Measurements from ENCODE around the gene FERMT2. TPM values are rescaled to one million over a fixed set of nuclear protein-coding genes. Genes with fewer than 3 reads are reported as not detected.

FERMT2 gene
- total and polyA plus RNA-seq, 2 experiments from 2014 or later, result 108 to 148 TPM

GRCh38 chr14:52950410-52950897, 396 bp downstream of the FERMT2 start:
- Histone ChIP-seq H3K79me2 (replicated peaks; ENCODE audit: insufficient read depth) (peaks cover 50% of the 10 kb centered on the region), H3K4me2 (peak overlapping the region; percentile 77), H3K27me3 (ENCODE audit: insufficient read depth) (no peaks in the 10 kb centered on the region), H2AFZ (0 out of 2 replicates have a peak overlapping the region, but pooled peaks have one; percentile 63), H3K36me3 (ENCODE audit: insufficient read depth) (no peaks in the 10 kb centered on the region; the same call in 1 of the 2 replicates), H3K4me3 (peak overlapping the region; percentile 88), H4K20me1 (replicated peaks; ENCODE audit: insufficient read depth) (no peaks in the 10 kb centered on the region), H3K9me2 (ENCODE audit: insufficient read depth) (no peaks in the 10 kb centered on the region), H3K4me1 (ENCODE audit: insufficient read depth) (peaks cover 43% of the 10 kb centered on the region), H3F3A (replicated peaks; ENCODE audit: low read depth) (no peaks in the 10 kb centered on the region; the same call in 1 of the 2 replicates), H3K27ac (ENCODE audit: low read depth) (peak overlapping the region; percentile 61)
- Mint-ChIP-seq H3K4me1 (peaks cover 51% of the 10 kb centered on the region), H3K9me3 (no peaks in the 10 kb centered on the region; the same call in 2 of the 3 replicates), H3K27me3 (ENCODE audit: insufficient read depth, low read depth, poor library complexity) (peaks cover 10% of the 10 kb centered on the region), H3K4me3 (peak overlapping the region; percentile 99), H3K27ac (peak overlapping the region; percentile 96), H3K36me3 (ENCODE audit: low read depth) (peaks cover 26% of the 10 kb centered on the region)
- TF ChIP-seq EZH2 (IDR thresholded peaks at IDR 0.05; ENCODE audit: low read depth, unreplicated experiment) (no peak), EZH2phosphoT487 (IDR thresholded peaks at IDR 0.05; ENCODE audit: unreplicated experiment) (no peak), CREB1 (CRISPR knock-in tag; IDR thresholded peaks at IDR 0.05; ENCODE audit: low read depth) (0 out of 2 replicates have a peak, but pooled peaks have one; percentile 5)
- ATAC-seq (peak; percentile 71), DNase-seq (ENCODE audit: low spot score) (peak; percentile 61)

- Histone ChIP-seq H2AFZ (0 out of 2 replicates have a peak overlapping the region, but pooled peaks have one; percentile 63), H3K4me2 (peak overlapping the region; percentile 77), H3K9me2 (ENCODE audit: insufficient read depth) (no peaks in the 10 kb centered on the region), H3K4me1 (ENCODE audit: insufficient read depth) (peaks cover 37% of the 10 kb centered on the region), H3K79me2 (replicated peaks; ENCODE audit: insufficient read depth) (peaks cover 56% of the 10 kb centered on the region), H3K27ac (ENCODE audit: low read depth) (peak overlapping the region; percentile 61; the same call in 1 of the 2 replicates), H4K20me1 (replicated peaks; ENCODE audit: insufficient read depth) (no peaks in the 10 kb centered on the region), H3K36me3 (ENCODE audit: insufficient read depth) (no peaks in the 10 kb centered on the region; the same call in 1 of the 2 replicates), H3F3A (replicated peaks; ENCODE audit: low read depth) (no peaks in the 10 kb centered on the region; the same call in 1 of the 2 replicates), H3K4me3 (peak overlapping the region; percentile 88), H3K27me3 (ENCODE audit: insufficient read depth) (no peaks in the 10 kb centered on the region)
- TF ChIP-seq ETS1 (IDR thresholded peaks at IDR 0.05) (no peak), POLR2AphosphoS5 (IDR thresholded peaks at IDR 0.05; ENCODE audit: low read depth) (0 out of 2 replicates have a peak, but pooled peaks have one; percentile 15), ZNF462 (CRISPR knock-in tag; IDR thresholded peaks at IDR 0.05) (no peak), STAT1 (IDR thresholded peaks at IDR 0.05; ENCODE audit: unreplicated experiment) (no peak)
- ATAC-seq (peak; percentile 13; the same call in 2 of the 3 replicates), DNase-seq (ENCODE audit: low spot score) (no peak)
- peaks cover 29% of the 10 kb centered on the region for H3K36me3 Mint-ChIP-seq (ENCODE audit: low read depth)
- peaks cover 10% of the 10 kb centered on the region for H3K27me3 Mint-ChIP-seq (ENCODE audit: insufficient read depth, low read depth, poor library complexity)
- H3K4me3 Mint-ChIP-seq, result peak overlapping the region; percentile 99
- no peaks in the 10 kb centered on the region; the same call in 2 of the 3 replicates for H3K9me3 Mint-ChIP-seq
- peak overlapping the region; percentile 96 for H3K27ac Mint-ChIP-seq
- H3K4me1 Mint-ChIP-seq, result peaks cover 48% of the 10 kb centered on the region
Measured at GRCh38 chr14:52949711-52950409, 990 bp downstream of the FERMT2 start.

Measured in GM23338 (cell line).